HG03520 (cell line): ENCODE measurements around the gene FARSB.

Source experiments
- ATAC-seq: cut with Tn5 transposase; IDR thresholded peaks from one replicate; pipeline ENCODE4 v1.9.1; 2021; ENCODE audit warnings: mild to moderate bottlenecking, moderate library complexity; ENCODE audit not compliant: unreplicated experiment

FARSB gene

GRCh38 chr2:222561817-222562645, 93.9 kb downstream of the FARSB start:
- peak; percentile 75 for ATAC-seq

- ATAC-seq = no peak
Measured at GRCh38 chr2:222561151-222561550, 94.7 kb downstream of the FARSB start.

GRCh38 chr2:222554517-222554916, 101.4 kb downstream of the FARSB start:
- ATAC-seq = no peak

- ATAC-seq = no peak
Measured at GRCh38 chr2:222548992-222549391, 106.9 kb downstream of the FARSB start.

DNA sequence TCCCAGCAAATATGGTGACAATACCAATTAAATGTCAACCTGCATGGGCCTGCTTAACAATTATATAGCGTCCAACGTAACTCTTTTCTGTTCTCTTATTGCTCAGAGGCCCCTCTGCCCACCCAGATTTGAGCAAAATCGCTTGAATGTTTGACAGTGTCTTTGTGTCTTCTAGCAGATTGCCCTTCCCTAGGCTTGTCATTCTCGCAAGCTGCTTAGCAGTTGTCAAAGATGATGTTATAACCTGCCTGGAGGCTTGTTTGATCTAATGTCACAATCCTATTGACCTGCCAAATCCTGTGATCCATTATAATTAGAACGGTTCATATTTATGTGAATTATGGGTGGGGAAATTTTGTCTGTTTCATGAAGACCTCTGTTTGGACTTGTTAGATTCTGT, 108.8 kb downstream of the FARSB start:
- ATAC-seq = no peak

DNA sequence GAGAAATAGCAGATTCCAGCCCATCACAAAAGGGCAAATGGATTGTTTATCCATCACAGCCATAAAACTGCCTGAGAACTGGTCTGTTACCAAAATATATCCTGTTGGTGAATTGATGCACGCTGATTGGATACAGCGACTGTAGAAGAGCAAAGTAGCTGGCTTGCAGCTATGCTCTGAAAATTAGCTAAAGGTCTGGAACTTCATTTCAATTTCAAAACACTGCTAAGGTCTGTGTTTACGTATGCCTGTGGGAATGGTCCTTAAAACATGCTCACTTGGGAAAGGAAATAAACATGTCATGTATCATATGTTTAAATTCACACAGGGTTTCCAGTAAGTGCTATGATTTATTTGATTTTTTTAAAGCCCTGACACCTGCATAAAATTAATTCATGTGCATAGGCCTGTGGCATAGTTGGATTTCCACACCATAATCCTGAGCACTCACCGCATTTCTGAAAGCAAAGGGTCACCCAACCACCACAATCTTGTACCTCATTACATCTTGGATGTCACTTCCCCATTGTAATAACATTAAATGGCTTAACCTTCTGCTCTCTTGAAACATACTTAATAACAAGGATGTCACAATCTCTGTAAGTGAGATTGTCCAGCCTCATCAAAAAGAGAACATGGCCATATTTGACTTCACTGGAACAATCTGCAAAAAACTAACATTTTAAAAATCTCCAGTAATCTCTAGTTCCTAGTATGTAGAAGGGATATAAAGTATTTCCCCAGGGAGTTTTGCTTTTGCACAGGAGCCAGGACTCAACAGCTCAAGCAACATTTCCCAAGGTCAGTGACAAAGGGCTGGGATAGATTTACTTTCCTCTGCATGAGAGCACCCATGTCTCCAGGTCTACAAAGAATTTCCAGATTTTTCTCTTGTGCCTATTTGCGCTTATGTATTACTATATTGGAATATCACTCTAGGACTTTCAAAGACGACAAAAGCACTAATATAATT, 109.8 kb downstream of the FARSB start:
- ATAC-seq = no peak

DNA sequence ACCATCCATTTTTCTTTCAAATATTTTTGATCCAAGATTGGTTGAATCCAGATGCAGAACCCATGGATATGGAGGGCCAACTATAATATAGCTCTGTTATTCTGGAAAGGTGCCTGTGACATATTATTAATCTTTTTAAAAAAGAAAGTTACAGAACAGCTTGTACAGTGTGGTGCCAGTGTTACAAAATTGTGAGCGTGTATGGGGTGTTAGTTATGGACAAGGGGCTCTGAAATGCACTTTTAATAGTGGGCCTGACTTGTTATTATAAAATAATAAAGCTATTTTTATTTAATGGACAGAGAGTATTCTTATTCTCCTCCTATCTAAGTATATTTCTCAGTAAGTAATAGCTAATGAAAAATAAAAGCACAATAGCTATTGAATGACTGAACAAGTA, 111.2 kb downstream of the FARSB start:
- ATAC-seq = no peak

GRCh38 chr2:222538535-222538934, 117.4 kb downstream of the FARSB start:
- ATAC-seq = no peak

DNA sequence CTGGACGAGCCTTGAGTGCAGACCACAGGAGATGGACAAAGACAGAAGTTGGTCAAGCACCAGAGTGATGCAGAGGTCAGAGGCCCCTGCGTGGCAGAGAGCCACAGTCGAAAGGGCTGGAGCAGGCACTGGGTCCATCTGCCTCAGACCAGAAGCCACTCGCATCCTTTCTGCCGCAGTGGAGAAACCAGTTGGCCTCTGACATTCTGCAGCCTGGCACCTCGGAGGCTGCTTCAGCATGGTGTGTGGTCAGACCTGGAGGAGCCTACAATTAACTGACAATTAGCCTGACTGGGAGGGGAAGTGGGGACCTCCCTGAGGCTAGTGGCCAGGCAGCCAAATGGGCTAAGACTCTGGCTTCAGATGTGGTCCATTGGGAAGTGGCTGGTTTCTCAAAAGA, 120.4 kb downstream of the FARSB start:
- ATAC-seq = no peak

DNA sequence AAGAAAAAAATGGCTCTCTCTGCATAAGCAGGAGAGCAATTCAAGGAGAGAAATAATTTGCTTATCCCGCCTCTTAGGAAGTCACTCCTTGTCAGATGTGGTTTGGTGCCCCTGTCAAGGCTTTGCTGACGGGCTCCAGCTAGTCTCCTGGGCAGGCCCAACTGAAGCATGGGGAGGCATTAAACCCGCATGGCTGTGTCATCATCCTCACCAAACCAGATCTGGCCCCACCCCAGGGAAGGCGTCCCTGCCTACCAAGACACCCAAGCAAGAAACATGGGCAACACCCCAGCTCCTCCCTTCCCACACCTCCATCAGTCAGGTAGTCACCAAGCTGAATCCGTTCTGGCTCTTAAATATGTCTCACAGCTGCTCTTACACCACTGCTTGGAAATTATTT, 123.6 kb downstream of the FARSB start:
- ATAC-seq = no peak

DNA sequence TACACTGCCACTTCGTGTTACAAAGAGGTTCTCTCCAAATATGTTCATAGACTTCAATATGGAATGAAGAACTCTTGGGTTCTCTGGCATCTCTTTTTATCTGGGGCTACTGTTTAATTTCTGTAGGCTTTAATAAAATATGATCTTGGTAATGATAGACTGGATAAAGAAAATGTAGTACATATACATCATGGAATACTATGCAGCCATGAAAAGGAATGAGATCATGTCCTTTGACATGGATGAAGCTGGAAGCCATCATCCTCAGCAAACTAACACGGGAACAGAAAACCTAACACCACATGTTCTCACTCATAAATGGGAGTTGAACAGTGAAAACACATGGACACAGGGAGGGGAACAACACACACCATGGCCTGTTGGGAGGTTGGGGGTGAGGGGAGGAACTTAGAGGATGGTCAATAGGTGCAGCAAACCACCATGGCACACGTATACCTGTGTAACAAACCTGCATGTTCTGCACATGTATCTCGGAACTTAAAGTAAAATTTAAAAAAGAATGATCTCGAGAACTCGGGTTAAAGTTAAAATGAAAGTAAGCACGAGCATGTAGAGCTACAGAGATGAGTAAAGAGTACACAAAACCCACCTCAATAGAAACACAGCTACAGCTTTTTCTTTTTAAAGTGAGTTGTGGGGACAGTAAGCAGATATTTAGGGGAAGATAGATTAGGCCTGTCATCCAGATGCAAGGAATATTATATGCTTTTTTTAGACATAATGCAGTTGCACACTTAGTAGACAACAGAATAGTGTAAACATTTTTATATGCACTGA, 129.2 kb downstream of the FARSB start:
- peak; percentile 37 for ATAC-seq

DNA sequence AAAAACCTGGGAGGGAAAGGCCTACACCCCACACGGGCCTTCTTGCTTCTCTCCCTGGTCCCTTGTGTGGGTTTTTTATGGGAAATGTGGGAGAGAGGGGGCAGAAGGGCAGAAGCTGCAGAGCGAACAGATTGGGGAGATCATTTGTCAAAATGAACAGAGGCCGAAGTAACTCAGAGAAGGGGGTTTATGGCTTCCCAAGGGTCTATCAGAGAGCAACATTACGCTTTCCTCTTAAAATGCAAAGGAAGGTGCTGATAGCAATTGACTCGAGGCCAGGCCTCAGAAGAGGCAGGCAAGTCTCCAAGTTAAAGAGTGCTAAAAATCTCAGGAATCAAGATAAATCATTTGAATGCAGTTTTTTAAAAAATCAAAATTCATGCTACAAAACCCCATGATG, 130.1 kb downstream of the FARSB start:
- ATAC-seq = no peak

DNA sequence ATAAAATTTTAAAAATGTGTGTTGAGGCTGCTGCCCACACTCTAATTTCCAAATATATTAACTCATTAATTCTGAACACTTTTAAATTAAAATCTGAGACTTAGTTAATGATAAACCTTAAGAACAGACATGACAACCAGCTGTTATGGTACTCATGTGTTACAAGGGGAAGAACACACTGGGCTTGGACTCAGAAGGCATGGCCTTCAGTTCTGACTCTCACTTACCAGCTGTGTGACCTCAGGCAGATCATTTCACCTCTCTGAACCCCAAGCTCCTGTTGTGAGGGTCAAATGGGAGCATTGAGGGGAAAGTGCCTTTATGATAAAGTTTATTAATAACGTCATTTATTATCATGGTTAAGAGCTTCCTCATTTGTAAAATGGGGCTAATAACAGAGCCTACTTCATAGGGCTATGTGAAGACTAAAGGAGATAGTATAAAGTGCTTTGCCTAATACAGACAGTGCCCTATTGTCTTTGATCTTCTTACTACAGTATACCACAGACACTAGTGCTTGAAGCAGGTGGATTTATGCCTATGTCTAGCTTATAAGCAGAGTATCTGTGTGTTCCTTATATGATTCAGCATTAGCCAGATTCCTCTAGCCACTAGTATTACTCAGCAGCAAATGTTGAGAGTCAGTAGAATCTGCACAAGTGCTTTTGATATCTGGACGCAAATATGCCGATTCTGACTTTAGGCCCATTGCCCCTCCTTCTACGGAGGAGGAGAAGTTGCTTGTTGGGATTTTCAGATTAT, 131.9 kb downstream of the FARSB start:
- peak; percentile 41 for ATAC-seq

- no peak for ATAC-seq
Measured at GRCh38 chr2:222522082-222522481, 133.8 kb downstream of the FARSB start.

DNA sequence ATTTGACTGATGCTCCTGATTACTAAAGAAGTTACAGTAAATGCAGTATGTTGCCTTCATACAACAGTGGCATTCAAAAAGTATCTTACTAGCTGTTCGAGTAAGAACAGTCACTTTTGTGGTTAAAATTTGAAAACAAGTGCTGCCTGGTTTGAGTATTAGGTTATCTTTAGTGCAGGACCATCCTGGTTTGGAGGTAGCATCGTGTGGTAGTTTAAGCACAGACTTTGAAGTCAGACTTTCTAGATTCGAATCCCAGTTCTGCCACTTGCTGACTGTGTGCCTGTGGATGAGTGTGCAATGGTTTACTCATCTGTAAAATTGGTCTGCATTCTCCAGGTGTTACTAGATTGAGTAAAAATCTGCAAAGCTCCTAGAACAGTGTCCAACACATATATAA, 134.8 kb downstream of the FARSB start:
- peak; percentile 69 for ATAC-seq
